K562 (cell line): Measurements from ENCODE around the gene TTC39C. TPM values are rescaled to one million over a fixed set of nuclear protein-coding genes. Genes with fewer than 3 reads are reported as not detected.

Source experiments
- HCFC1 ChIP-seq: IDR thresholded peaks from 2 replicates; pipeline ENCODE4 v1.6.1; 2012; ENCODE audit warnings: low read depth, low read length, improper control_type of control experiment
- NFE2 ChIP-seq: IDR thresholded peaks from 2 replicates; pipeline ENCODE4 v1.6.1; 2014; ENCODE audit warnings: antibody characterized with exemption, low read depth
- SMAD1 ChIP-seq: fragments of 150-350 bp; IDR thresholded peaks from 2 replicates; pipeline ENCODE4 v1.6.1; 2014; ENCODE audit warnings: low read length, low read depth; ENCODE audit not compliant: partially characterized antibody
- polyA plus RNA-seq, 8 experiments: library from polyadenylated mRNA; depleted of rRNA in 4 of 8; stranded (reverse) in 5 of 8; unstranded in 3 of 8; fragments of >200 nt; fragmentation: Nextera tagmentation in 2 of 8; fragmentation: Illumina TruSeq in 1 of 8; extraction: Ambion mirVana in 2 of 8; extraction: Trizol in 1 of 8; gene quantifications; 2 replicates each; pipeline versions ENCODE4 v1.2.1 to v1.2.3, GENCODE V29; 2011 to 2014; ENCODE audit warnings: inconsistent platforms in 1 of 8, missing spikeins in 1 of 8
- total RNA-seq, 7 experiments: library from RNA; depleted of rRNA in 6 of 7; stranded (reverse); fragments of >200 nt in 6 of 7; fragmentation: Illumina TruSeq in 2 of 7; extraction: Trizol in 2 of 7; gene quantifications; 2 replicates each; pipeline versions ENCODE4 v1.2.1 to v1.2.3, GENCODE V29; 2011 to 2021; ENCODE audit warnings: low replicate concordance in 1 of 7
- TF ChIP-seq, protein P1 (sequence below): fragments of 450-650 bp; IDR thresholded peaks from 2 replicates; pipeline ENCODE4 v1.6.1; 2017; ENCODE audit warnings: antibody characterized with exemption, mild to moderate bottlenecking
- TF ChIP-seq, protein P2 (sequence below): sonication (generic); formaldehyde crosslinking; IDR thresholded peaks from 2 replicates; pipeline ENCODE4 v1.8.0; 2022; ENCODE audit warnings: mild to moderate bottlenecking, missing genetic modification reagents
- TF ChIP-seq, protein P3 (sequence below): fragments of 250-450 bp; sonication (Bioruptor Pico); IDR thresholded peaks from 2 replicates; pipeline ENCODE4 v1.6.1; 2021; ENCODE audit warnings: mild to moderate bottlenecking

Gene TTC39C
- total and polyA plus RNA-seq, 9 of the 15 experiments (the other 6 are each of a cell fraction or from before 2014, with no cell fraction given), result 0.01 to 0.58 (median 0.18) TPM; not detected in 5

DNA sequence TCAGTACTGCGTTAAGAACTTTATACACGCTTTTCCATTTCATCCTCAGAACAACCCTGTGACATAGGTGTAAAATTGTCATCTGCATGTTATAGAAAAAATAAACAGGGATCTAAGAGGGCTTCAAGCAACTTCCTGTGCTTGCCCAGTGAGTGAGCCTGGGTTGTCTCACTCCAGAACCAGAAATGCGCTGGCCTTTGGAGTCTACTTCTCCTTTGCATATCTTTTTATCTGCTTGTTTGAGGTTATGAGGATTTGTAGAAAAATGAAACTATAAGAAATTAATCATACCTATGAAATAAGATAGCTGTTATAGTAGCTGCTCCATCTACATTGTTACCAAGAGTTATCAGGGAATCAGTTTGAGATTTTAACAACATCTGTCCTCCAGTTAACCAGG lies 69.0 kb downstream of the TTC39C start (continued):
- TF ChIP-seq, protein P1, sequence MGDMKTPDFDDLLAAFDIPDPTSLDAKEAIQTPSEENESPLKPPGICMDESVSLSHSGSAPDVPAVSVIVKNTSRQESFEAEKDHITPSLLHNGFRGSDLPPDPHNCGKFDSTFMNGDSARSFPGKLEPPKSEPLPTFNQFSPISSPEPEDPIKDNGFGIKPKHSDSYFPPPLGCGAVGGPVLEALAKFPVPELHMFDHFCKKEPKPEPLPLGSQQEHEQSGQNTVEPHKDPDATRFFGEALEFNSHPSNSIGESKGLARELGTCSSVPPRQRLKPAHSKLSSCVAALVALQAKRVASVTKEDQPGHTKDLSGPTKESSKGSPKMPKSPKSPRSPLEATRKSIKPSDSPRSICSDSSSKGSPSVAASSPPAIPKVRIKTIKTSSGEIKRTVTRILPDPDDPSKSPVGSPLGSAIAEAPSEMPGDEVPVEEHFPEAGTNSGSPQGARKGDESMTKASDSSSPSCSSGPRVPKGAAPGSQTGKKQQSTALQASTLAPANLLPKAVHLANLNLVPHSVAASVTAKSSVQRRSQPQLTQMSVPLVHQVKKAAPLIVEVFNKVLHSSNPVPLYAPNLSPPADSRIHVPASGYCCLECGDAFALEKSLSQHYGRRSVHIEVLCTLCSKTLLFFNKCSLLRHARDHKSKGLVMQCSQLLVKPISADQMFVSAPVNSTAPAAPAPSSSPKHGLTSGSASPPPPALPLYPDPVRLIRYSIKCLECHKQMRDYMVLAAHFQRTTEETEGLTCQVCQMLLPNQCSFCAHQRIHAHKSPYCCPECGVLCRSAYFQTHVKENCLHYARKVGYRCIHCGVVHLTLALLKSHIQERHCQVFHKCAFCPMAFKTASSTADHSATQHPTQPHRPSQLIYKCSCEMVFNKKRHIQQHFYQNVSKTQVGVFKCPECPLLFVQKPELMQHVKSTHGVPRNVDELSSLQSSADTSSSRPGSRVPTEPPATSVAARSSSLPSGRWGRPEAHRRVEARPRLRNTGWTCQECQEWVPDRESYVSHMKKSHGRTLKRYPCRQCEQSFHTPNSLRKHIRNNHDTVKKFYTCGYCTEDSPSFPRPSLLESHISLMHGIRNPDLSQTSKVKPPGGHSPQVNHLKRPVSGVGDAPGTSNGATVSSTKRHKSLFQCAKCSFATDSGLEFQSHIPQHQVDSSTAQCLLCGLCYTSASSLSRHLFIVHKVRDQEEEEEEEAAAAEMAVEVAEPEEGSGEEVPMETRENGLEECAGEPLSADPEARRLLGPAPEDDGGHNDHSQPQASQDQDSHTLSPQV, result no peak
- TF ChIP-seq SMAD1 (no peak), HCFC1 (no peak), NFE2 (no peak)
- TF ChIP-seq, protein P2, sequence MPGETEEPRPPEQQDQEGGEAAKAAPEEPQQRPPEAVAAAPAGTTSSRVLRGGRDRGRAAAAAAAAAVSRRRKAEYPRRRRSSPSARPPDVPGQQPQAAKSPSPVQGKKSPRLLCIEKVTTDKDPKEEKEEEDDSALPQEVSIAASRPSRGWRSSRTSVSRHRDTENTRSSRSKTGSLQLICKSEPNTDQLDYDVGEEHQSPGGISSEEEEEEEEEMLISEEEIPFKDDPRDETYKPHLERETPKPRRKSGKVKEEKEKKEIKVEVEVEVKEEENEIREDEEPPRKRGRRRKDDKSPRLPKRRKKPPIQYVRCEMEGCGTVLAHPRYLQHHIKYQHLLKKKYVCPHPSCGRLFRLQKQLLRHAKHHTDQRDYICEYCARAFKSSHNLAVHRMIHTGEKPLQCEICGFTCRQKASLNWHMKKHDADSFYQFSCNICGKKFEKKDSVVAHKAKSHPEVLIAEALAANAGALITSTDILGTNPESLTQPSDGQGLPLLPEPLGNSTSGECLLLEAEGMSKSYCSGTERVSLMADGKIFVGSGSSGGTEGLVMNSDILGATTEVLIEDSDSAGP (CRISPR knock-in tag), result no peak
- TF ChIP-seq, protein P3, sequence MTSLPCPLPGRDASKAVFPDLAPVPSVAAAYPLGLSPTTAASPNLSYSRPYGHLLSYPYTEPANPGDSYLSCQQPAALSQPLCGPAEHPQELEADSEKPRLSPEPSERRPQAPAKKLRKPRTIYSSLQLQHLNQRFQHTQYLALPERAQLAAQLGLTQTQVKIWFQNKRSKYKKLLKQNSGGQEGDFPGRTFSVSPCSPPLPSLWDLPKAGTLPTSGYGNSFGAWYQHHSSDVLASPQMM (CRISPR knock-in tag), result no peak
- TF ChIP-seq, all 486 proteins: peak for 0
